HepG2 (cell line): Measurements from ENCODE around the gene ARHGEF16. TPM values are rescaled to one million over a fixed set of nuclear protein-coding genes. Genes with fewer than 3 reads are reported as not detected.

Source experiments
- ATF6 ChIP-seq: sonication (generic); formaldehyde crosslinking; conservative IDR thresholded peaks from 2 replicates; pipeline ENCODE4 v1.4.0; 2020; ENCODE audit warnings: missing genetic modification reagents
- DDIT3 ChIP-seq: sonication (generic); formaldehyde crosslinking; IDR thresholded peaks from 2 replicates; pipeline ENCODE4 v1.4.0; 2020; ENCODE audit warnings: mild to moderate bottlenecking, missing genetic modification reagents
- FOXA3 ChIP-seq: IDR thresholded peaks from 2 replicates; pipeline ENCODE4 v1.6.1; 2016; ENCODE audit warnings: missing genetic modification reagents, missing compliant biosample characterization
- IRF2 ChIP-seq: IDR thresholded peaks from 2 replicates; pipeline ENCODE4 v1.6.1; 2018; ENCODE audit warnings: missing genetic modification reagents, missing compliant biosample characterization
- KDM2A ChIP-seq: sonication (generic); formaldehyde crosslinking; IDR thresholded peaks from 2 replicates; pipeline ENCODE4 v1.4.0; 2020; ENCODE audit warnings: low read depth, missing genetic modification reagents, borderline replicate concordance
- NCOA2 ChIP-seq: sonication (generic); formaldehyde crosslinking; IDR thresholded peaks from 2 replicates; pipeline ENCODE4 v1.8.0; 2022; ENCODE audit warnings: inconsistent platforms
- NONO ChIP-seq, 2 experiments: fragments of 450-650 bp in 1 of 2; sonication (generic) in 1 of 2; formaldehyde crosslinking in 1 of 2; IDR thresholded peaks in 1 of 2; conservative IDR thresholded peaks in 1 of 2; 2 replicates each; pipeline versions ENCODE4 v1.6.1 to v1.8.0; 2017 to 2022; ENCODE audit warnings: mild to moderate bottlenecking in 1 of 2, missing genetic modification reagents in 1 of 2, moderate library complexity in 1 of 2
- PRMT3 ChIP-seq: sonication (generic); formaldehyde crosslinking; IDR thresholded peaks from 2 replicates; pipeline ENCODE4 v1.8.1; 2022; ENCODE audit warnings: low read depth, mild to moderate bottlenecking, moderate library complexity, missing genetic modification reagents, borderline replicate concordance
- SIX4 ChIP-seq: sonication (generic); formaldehyde crosslinking; IDR thresholded peaks from 2 replicates; pipeline ENCODE4 v1.4.0; 2020; ENCODE audit warnings: missing genetic modification reagents
- SOX6 ChIP-seq, 2 experiments: fragments of 450-650 bp in 1 of 2; sonication (generic) in 1 of 2; formaldehyde crosslinking in 1 of 2; IDR thresholded peaks; 2 replicates each; pipeline versions ENCODE4 v1.4.0 to v1.6.1; 2017 to 2020; ENCODE audit warnings: antibody characterized with exemption in 1 of 2, mild to moderate bottlenecking in 1 of 2, missing genetic modification reagents in 1 of 2
- SRY ChIP-seq: sonication (generic); formaldehyde crosslinking; IDR thresholded peaks from 2 replicates; pipeline ENCODE4 v1.8.0; 2022; ENCODE audit warnings: mild to moderate bottlenecking, missing genetic modification reagents
- ZKSCAN8 ChIP-seq: IDR thresholded peaks from 2 replicates; pipeline ENCODE4 v1.6.1; 2016; ENCODE audit warnings: borderline replicate concordance, missing genetic modification reagents, missing compliant biosample characterization
- ZNF124 ChIP-seq: sonication (generic); formaldehyde crosslinking; IDR thresholded peaks from 2 replicates; pipeline ENCODE4 v1.4.0; 2020; ENCODE audit warnings: missing genetic modification reagents
- ZNF431 ChIP-seq: sonication (generic); formaldehyde crosslinking; IDR thresholded peaks from 2 replicates; pipeline ENCODE4 v1.9.0; 2022; ENCODE audit warnings: missing genetic modification reagents, low read depth, mild to moderate bottlenecking, borderline replicate concordance
- ZNF484 ChIP-seq: sonication (generic); formaldehyde crosslinking; IDR thresholded peaks from 2 replicates; pipeline ENCODE4 v1.5.1; 2020; ENCODE audit warnings: mild to moderate bottlenecking, low read depth, missing genetic modification reagents, borderline replicate concordance
- ZNF557 ChIP-seq: sonication (generic); formaldehyde crosslinking; IDR thresholded peaks from 2 replicates; pipeline ENCODE4 v1.4.0; 2020; ENCODE audit warnings: missing genetic modification reagents
- ZNF558 ChIP-seq: sonication (generic); formaldehyde crosslinking; IDR thresholded peaks from 2 replicates; pipeline ENCODE4 v1.9.0; 2022; ENCODE audit warnings: mild to moderate bottlenecking, missing genetic modification reagents, borderline replicate concordance
- ZNF562 ChIP-seq: sonication (generic); formaldehyde crosslinking; IDR thresholded peaks from 2 replicates; pipeline ENCODE4 v1.8.0; 2022; ENCODE audit warnings: missing genetic modification reagents, borderline replicate concordance
- ZNF790 ChIP-seq: sonication (generic); formaldehyde crosslinking; IDR thresholded peaks from 2 replicates; pipeline ENCODE4 v1.8.0; 2022; ENCODE audit warnings: missing genetic modification reagents, mild to moderate bottlenecking, borderline replicate concordance
- polyA plus RNA-seq, 8 experiments: library from polyadenylated mRNA; depleted of rRNA in 3 of 8; stranded (reverse) in 7 of 8; unstranded in 1 of 8; fragments of >200 nt; fragmentation: Illumina TruSeq in 4 of 8; extraction: Trizol in 4 of 8; gene quantifications; 2 replicates each; pipeline versions ENCODE4 v1.2.1 to v1.2.3, GENCODE V29; 2011 to 2016; ENCODE audit warnings: low read depth in 4 of 8, missing spikeins in 1 of 8, mixed read lengths in 1 of 8; ENCODE audit not compliant: insufficient read depth in 1 of 8
- total RNA-seq, 5 experiments: library from RNA; depleted of rRNA; stranded (reverse); fragments of >200 nt; fragmentation: Illumina TruSeq; extraction: Trizol; gene quantifications; 2 replicates each; pipeline ENCODE4 v1.2.3, GENCODE V29; 2016; ENCODE audit warnings: low read depth in 1 of 5
- TF ChIP-seq, protein P1 (sequence below): sonication (generic); formaldehyde crosslinking; IDR thresholded peaks from 2 replicates; pipeline ENCODE4 v1.8.0; 2022; ENCODE audit warnings: missing genetic modification reagents, mild to moderate bottlenecking, inconsistent platforms, borderline replicate concordance
- TF ChIP-seq, protein P2 (sequence below): IDR thresholded peaks from 2 replicates; pipeline ENCODE4 v1.6.1; 2016; ENCODE audit warnings: missing genetic modification reagents, missing compliant biosample characterization
- TF ChIP-seq, protein P3 (sequence below): sonication (generic); formaldehyde crosslinking; IDR thresholded peaks from 2 replicates; pipeline ENCODE4 v1.5.0; 2020; ENCODE audit warnings: mild to moderate bottlenecking, missing genetic modification reagents

ARHGEF16 gene
- total and polyA plus RNA-seq, 2 of the 13 experiments (the other 11 are each of a cell fraction or from before 2014, with no cell fraction given) = 20.3 to 39.9 TPM

- TF ChIP-seq, protein P1, sequence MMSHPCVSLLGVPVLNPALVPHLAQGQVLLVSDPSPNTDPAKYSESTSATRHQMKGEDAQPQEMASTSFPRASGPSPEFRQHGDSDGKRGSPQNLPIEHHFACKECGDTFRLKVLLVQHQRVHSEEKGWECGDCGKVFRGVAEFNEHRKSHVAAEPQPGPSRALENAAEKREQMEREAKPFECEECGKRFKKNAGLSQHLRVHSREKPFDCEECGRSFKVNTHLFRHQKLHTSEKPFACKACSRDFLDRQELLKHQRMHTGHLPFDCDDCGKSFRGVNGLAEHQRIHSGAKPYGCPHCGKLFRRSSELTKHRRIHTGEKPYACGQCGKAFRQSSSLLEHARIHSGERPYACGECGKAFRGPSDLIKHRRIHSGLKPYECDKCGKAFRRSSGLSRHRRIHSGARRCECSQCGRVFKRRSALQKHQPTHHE (CRISPR knock-in tag) = 0 out of 2 replicates have a peak, but pooled peaks have one; percentile 62
- no peak for TF ChIP-seq ZNF484 (CRISPR knock-in tag)
- no peak for TF ChIP-seq SIX4 (CRISPR knock-in tag)
- TF ChIP-seq SOX6 (IDR thresholded peaks at IDR 0.05) = no peak
- peak; percentile 73 for TF ChIP-seq SOX6 (CRISPR knock-in tag; IDR thresholded peaks at IDR 0.05)
- peak; percentile 67 for TF ChIP-seq NCOA2
- TF ChIP-seq, protein P2, sequence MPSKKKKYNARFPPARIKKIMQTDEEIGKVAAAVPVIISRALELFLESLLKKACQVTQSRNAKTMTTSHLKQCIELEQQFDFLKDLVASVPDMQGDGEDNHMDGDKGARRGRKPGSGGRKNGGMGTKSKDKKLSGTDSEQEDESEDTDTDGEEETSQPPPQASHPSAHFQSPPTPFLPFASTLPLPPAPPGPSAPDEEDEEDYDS = peak; percentile 23; the same call in 1 of the 2 replicates
- TF ChIP-seq ZNF562 (CRISPR knock-in tag) = no peak
- no peak for TF ChIP-seq ZNF558 (CRISPR knock-in tag)
- TF ChIP-seq ZNF557 (CRISPR knock-in tag) = no peak
- TF ChIP-seq IRF2 = 0 out of 2 replicates have a peak, but pooled peaks have one; percentile 9
- TF ChIP-seq FOXA3 = peak; percentile 51; the same call in 1 of the 2 replicates
- 0 out of 2 replicates have a peak, but pooled peaks have one; percentile 41 for TF ChIP-seq ATF6
- TF ChIP-seq SRY = peak; percentile 53; the same call in 1 of the 2 replicates
- TF ChIP-seq DDIT3 (CRISPR knock-in tag) = no peak
- TF ChIP-seq ZNF790 = 0 out of 2 replicates have a peak, but pooled peaks have one; percentile 13
- no peak for TF ChIP-seq NONO (IDR thresholded peaks at IDR 0.05)
- peak; percentile 87; the same call in 1 of the 2 replicates for TF ChIP-seq NONO (CRISPR knock-in tag; conservative IDR thresholded peaks at IDR 0.05)
- TF ChIP-seq, protein P3, sequence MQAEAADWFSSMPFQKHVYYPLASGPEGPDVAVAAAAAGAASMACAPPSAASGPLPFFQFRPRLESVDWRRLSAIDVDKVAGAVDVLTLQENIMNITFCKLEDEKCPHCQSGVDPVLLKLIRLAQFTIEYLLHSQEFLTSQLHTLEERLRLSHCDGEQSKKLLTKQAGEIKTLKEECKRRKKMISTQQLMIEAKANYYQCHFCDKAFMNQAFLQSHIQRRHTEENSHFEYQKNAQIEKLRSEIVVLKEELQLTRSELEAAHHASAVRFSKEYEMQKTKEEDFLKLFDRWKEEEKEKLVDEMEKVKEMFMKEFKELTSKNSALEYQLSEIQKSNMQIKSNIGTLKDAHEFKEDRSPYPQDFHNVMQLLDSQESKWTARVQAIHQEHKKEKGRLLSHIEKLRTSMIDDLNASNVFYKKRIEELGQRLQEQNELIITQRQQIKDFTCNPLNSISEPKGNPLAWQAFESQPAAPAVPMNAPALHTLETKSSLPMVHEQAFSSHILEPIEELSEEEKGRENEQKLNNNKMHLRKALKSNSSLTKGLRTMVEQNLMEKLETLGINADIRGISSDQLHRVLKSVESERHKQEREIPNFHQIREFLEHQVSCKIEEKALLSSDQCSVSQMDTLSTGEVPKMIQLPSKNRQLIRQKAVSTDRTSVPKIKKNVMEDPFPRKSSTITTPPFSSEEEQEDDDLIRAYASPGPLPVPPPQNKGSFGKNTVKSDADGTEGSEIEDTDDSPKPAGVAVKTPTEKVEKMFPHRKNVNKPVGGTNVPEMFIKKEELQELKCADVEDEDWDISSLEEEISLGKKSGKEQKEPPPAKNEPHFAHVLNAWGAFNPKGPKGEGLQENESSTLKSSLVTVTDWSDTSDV (CRISPR knock-in tag) = no peak; the same call in 1 of the 2 replicates
- peak; percentile 80; the same call in 1 of the 2 replicates for TF ChIP-seq ZNF124 (CRISPR knock-in tag)
- peak; percentile 86 for TF ChIP-seq KDM2A (CRISPR knock-in tag)
- TF ChIP-seq ZKSCAN8 (CRISPR knock-in tag) = no peak; the same call in 1 of the 2 replicates
- no peak for TF ChIP-seq ZNF431 (CRISPR knock-in tag)
- TF ChIP-seq PRMT3 (CRISPR knock-in tag) = no peak
Observed at GRCh38 chr1:3471356-3472087, 17.1 kb downstream of the ARHGEF16 start (continued).
